Measurements from ENCODE around the gene FOXC1. TPM values are rescaled to one million over a fixed set of nuclear protein-coding genes. Genes with fewer than 3 reads are reported as not detected.

The FOXC1 gene
- total RNA-seq, 2 donors from 2014 or later, result 13.5 to 23.6 TPM

DNA sequence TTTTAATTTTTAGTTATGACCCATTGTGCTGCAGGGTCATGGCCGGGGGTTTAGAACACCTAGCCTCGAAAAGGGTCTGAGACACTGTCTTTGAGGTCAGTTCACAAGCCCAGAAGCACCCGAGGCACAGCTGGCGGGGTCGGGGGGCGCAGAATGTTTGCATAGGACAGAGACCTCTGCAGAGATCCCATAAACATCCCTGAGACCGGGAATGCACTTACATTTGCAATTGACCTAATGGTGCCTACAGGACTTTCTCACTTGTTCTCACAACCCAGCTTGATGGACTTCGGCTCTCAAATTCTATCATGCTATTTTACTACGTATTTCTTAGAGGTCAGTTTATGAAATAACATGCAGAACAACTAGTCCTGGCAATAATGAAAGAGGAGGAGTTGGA lies 33.5 kb upstream of the FOXC1 start:
- no peak overlapping the region for H3K27ac ChIP-seq
- H3K9me3 ChIP-seq, result peaks cover 0 to 12% of the 10 kb centered on the region in 2 donors
- TF ChIP-seq, protein P1, sequence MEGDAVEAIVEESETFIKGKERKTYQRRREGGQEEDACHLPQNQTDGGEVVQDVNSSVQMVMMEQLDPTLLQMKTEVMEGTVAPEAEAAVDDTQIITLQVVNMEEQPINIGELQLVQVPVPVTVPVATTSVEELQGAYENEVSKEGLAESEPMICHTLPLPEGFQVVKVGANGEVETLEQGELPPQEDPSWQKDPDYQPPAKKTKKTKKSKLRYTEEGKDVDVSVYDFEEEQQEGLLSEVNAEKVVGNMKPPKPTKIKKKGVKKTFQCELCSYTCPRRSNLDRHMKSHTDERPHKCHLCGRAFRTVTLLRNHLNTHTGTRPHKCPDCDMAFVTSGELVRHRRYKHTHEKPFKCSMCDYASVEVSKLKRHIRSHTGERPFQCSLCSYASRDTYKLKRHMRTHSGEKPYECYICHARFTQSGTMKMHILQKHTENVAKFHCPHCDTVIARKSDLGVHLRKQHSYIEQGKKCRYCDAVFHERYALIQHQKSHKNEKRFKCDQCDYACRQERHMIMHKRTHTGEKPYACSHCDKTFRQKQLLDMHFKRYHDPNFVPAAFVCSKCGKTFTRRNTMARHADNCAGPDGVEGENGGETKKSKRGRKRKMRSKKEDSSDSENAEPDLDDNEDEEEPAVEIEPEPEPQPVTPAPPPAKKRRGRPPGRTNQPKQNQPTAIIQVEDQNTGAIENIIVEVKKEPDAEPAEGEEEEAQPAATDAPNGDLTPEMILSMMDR (IDR thresholded peaks at IDR 0.05), result no peak
- H3K36me3 ChIP-seq, result no peaks in the 10 kb centered on the region
- DNase-seq (ENCODE audit: low spot score), result no peak
- no peaks in the 10 kb centered on the region for H3K27me3 ChIP-seq
- no peak overlapping the region for H3K4me3 ChIP-seq
- H3K4me1 ChIP-seq, result peaks cover 0 to 5% of the 10 kb centered on the region in 2 donors

- H3K27ac ChIP-seq, result no peak overlapping the region
- H3K4me1 ChIP-seq, result peaks cover 0 to 5% of the 10 kb centered on the region in 2 donors
- TF ChIP-seq, protein P1 (IDR thresholded peaks at IDR 0.05), result no peak
- H3K36me3 ChIP-seq, result no peaks in the 10 kb centered on the region
- H3K9me3 ChIP-seq, result peaks cover 0 to 6% of the 10 kb centered on the region in 2 donors
- no peaks in the 10 kb centered on the region for H3K27me3 ChIP-seq
- H3K4me3 ChIP-seq, result no peak overlapping the region
- DNase-seq (ENCODE audit: low spot score), result no peak
These were observed 33.0 kb upstream of the FOXC1 start for GRCh38 chr6:1576711-1577110.

- no peak overlapping the region for H3K27ac ChIP-seq
- no peak for DNase-seq (ENCODE audit: low spot score)
- H3K27me3 ChIP-seq, result no peaks in the 10 kb centered on the region
- no peaks in the 10 kb centered on the region for H3K36me3 ChIP-seq
- H3K4me1 ChIP-seq, result peaks cover 0 to 5% of the 10 kb centered on the region in 2 donors
- peaks cover 0 to 1% of the 10 kb centered on the region in 2 donors for H3K9me3 ChIP-seq
- TF ChIP-seq, protein P1 (IDR thresholded peaks at IDR 0.05), result no peak
- no peak overlapping the region for H3K4me3 ChIP-seq
These were observed 32.5 kb upstream of the FOXC1 start for GRCh38 chr6:1577146-1577680.

DNA sequence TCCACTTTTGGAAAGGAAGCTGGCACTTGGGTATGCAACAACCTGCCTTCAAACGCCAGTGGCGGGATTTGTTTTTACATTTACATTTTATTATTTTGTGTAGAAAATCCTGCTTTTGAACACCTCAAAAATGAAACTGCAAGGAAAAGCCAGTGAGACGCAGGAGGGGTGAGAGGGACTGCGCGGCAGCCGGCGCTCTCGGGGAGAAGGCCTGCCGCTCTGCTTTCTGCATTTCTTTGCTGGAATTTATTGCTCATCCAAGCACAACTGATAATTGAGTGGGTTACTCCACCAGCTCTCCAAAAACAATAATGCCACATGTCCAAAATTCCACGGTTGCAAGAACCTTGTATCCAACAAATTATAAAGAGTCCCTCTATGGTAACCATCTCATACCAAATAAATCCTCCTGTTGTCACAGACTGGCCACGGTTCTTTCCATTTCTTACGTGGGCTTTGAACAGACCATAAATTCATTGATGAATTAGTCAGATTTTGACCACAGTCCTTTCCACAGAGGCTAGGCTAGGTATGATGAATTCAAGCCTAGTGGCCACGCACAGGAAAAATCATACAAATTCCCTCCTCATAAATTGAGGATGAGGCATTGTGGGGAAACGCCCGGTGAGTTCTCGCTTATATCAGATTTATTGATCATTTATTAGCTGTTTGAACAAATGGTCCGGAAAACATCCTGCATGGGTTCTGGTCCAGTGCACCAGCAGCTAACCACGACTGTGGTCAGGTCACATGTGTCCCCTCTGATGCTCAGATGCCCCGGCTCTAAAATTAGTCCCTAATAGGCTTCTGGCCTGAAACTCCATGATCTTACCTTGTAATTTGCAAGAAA lies 31.6 kb upstream of the FOXC1 start:
- no peaks in the 10 kb centered on the region for H3K27me3 ChIP-seq
- no peak overlapping the region for H3K4me3 ChIP-seq
- TF ChIP-seq, protein P1 (IDR thresholded peaks at IDR 0.05), result no peak
- DNase-seq (ENCODE audit: low spot score), result no peak
- H3K4me1 ChIP-seq, result peaks cover 0 to 5% of the 10 kb centered on the region in 2 donors
- H3K27ac ChIP-seq, result no peak overlapping the region
- no peaks in the 10 kb centered on the region for H3K9me3 ChIP-seq
- no peaks in the 10 kb centered on the region for H3K36me3 ChIP-seq

GRCh38 chr6:1579096-1579495 lies 30.6 kb upstream of the FOXC1 start:
- TF ChIP-seq, protein P1 (IDR thresholded peaks at IDR 0.05), result no peak
- Histone ChIP-seq H3K36me3 (no peaks in the 10 kb centered on the region), H3K9me3 (no peaks in the 10 kb centered on the region), H3K4me1 (peaks cover 0 to 5% of the 10 kb centered on the region in 2 donors), H3K27ac (no peak overlapping the region), H3K4me3 (no peak overlapping the region), H3K27me3 (no peaks in the 10 kb centered on the region)
- no peak for DNase-seq (ENCODE audit: low spot score)
